22Rv1 (cell line): ENCODE measurements around the gene INPP1.

Source experiments
- H3K27ac ChIP-seq: fragments of 450-650 bp; 2 replicates; pipeline ENCODE4 v1.5.1; 2017
- CTCF ChIP-seq: fragments of 450-650 bp; IDR thresholded peaks from 2 replicates; pipeline ENCODE4 v1.5.1; 2017; ENCODE audit warnings: mild to moderate bottlenecking
- ZFX ChIP-seq: fragments of 450-650 bp; IDR thresholded peaks from 2 replicates; pipeline ENCODE4 v1.6.1; 2017; ENCODE audit warnings: antibody characterized with exemption, borderline replicate concordance

The INPP1 gene

GRCh38 chr2:190343089-190343535 lies 277 bp upstream of the INPP1 start:
- no peak overlapping the region for H3K27ac ChIP-seq
- TF ChIP-seq ZFX (no peak), CTCF (no peak)

GRCh38 chr2:190344276-190344827 lies 963 bp downstream of the INPP1 start:
- TF ChIP-seq ZFX (no peak), CTCF (peak; percentile 76)
- H3K27ac ChIP-seq = no peak overlapping the region

GRCh38 chr2:190350371-190350770 lies 7.0 kb downstream of the INPP1 start:
- TF ChIP-seq ZFX = no peak
- no peak for TF ChIP-seq CTCF
- no peak overlapping the region for H3K27ac ChIP-seq

GRCh38 chr2:190351955-190352354 lies 8.6 kb downstream of the INPP1 start:
- no peak overlapping the region for H3K27ac ChIP-seq
- no peak for TF ChIP-seq ZFX
- TF ChIP-seq CTCF = no peak

- H3K27ac ChIP-seq = no peak overlapping the region
- no peak for TF ChIP-seq CTCF
- TF ChIP-seq ZFX = no peak
Measured at GRCh38 chr2:190352668-190353536, 9.5 kb downstream of the INPP1 start.

GRCh38 chr2:190353537-190353899 lies 10.1 kb downstream of the INPP1 start:
- TF ChIP-seq ZFX (no peak), CTCF (no peak)
- H3K27ac ChIP-seq = no peak overlapping the region

- no peak overlapping the region for H3K27ac ChIP-seq
- TF ChIP-seq ZFX (no peak), CTCF (no peak)
Measured at GRCh38 chr2:190354003-190354690, 10.8 kb downstream of the INPP1 start.
